Bronchial epithelial cell (primary cell): Measurements from ENCODE around the gene DCTN3. TPM values are rescaled to one million over a fixed set of nuclear protein-coding genes. Genes with fewer than 3 reads are reported as not detected.

Experiments
- DNase-seq: peaks from one replicate; pipeline ENCODE4 v3.0.0-alpha.2; 2010; ENCODE audit warnings: low read depth
- FAIRE-seq: peaks from 2 replicates; lab custom pipeline; 2011; peaks lifted over from hg19 to GRCh38; lab: Jason Lieb, UNC
- H3K27me3 ChIP-seq: 2 replicates; pipeline ENCODE4 v1.5.1; 2011; ENCODE audit warnings: low read length; ENCODE audit not compliant: control insufficient read depth, insufficient read depth
- H3K36me3 ChIP-seq: 2 replicates; pipeline ENCODE4 v1.5.1; 2011; ENCODE audit warnings: low read length; ENCODE audit not compliant: control insufficient read depth, insufficient read depth
- H3K4me3 ChIP-seq: 2 replicates; pipeline ENCODE4 v1.5.1; 2011; ENCODE audit warnings: mild to moderate bottlenecking, low read depth, low read length, control low read depth
- CTCF ChIP-seq: IDR thresholded peaks from 2 replicates; pipeline ENCODE4 v1.5.1; 2011; ENCODE audit warnings: mild to moderate bottlenecking, moderate library complexity, low read length, control low read depth, inconsistent platforms; ENCODE audit not compliant: insufficient read depth, severe bottlenecking
- total RNA-seq: library from RNA; depleted of rRNA; stranded (reverse); fragments of >200 nt; gene quantifications from 2 replicates; pipeline ENCODE4 v1.2.1, GENCODE V29; 2014

DCTN3 gene
- total RNA-seq, 1 donor from 2014 or later: 57.1 TPM

DNA sequence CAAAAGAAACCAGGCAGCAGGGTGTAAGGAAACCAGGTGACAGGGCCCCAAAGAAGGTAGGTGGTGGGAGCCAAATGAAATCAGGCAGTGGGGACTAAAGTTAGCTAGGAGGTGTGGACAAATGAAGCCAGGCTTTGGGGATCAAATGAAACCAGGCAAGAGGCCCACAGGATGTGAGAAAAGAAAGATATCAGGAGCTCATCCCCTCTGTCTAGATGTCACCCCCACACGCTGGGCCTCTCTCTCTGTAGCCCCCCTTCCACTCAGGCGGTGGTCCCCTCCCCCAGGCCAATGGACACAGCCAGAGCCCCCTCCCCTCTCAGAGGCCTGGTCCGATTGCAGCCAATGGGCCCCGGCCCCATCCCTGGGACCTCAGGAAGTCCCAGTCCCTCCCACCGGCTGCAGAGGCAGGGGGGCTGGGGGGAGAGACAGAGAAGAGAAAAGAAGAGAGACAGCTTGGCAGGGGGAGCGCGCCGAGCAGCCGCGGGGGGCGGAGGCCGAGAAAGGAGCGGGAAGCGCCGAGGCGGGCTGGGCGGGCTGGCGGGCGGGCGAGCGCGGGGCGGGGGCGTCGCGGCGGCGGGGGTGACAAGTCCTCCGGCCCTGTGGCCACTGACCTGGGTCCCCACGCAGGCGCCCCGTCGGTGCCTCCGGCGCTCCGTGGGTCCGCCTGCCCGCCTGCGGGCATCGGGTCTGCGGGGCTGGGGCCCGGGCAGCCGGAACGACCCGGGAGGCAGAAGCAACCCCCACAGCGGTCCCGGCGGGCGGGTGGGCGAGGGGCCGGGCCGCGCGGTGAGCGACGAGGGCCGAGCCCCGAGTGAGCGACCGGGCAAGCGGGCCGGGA, 42.7 kb downstream of the DCTN3 start:
- DNase-seq (no peak), FAIRE-seq (no peak)
- TF ChIP-seq CTCF: no peak
- Histone ChIP-seq H3K27me3 (peaks cover 46% of the 10 kb centered on the region), H3K36me3 (no peaks in the 10 kb centered on the region), H3K4me3 (no peak overlapping the region)

- DNase-seq (no peak), FAIRE-seq (no peak)
- H3K4me3 ChIP-seq: no peak overlapping the region
- no peaks in the 10 kb centered on the region for H3K36me3 ChIP-seq
- peaks cover 44% of the 10 kb centered on the region for H3K27me3 ChIP-seq
- TF ChIP-seq CTCF: no peak
Measured at GRCh38 chr9:34576597-34577399, 43.5 kb downstream of the DCTN3 start.

DNA sequence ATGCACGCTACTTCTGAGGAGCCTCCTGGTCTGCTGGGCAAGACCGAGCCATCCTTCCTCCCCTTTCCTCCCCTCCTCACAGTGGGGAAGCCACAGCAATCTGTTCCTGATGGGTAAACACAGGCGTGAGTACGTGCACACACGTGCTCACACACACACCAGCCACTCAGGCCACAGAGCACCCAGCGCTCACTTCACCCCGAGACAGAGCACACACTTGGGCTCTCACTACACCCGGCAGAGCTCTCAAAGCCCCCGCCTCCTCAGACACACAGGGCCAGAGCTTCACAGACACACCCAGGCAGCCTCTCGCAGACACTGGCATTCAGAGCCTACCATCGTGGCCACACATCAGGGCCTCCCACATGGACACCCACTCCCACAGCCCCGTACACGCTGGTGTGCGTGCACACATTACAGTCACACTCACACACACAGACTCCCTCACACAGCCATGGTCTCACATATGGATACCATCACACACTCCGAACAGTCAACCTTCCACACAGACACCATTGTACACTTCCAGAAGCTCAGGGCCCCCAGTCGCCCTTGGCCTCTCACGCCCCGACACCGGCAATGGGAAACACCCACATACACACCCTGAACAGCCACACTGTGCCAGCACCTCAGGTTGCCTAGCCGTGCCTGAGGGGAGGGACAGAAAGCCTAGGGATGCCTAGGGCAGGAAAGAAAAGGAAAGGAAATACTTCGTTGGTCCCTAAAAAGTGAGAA, 44.3 kb downstream of the DCTN3 start:
- FAIRE-seq: no peak
- peaks cover 42% of the 10 kb centered on the region for H3K27me3 ChIP-seq
- no peak overlapping the region for H3K4me3 ChIP-seq
- H3K36me3 ChIP-seq: no peaks in the 10 kb centered on the region
- no peak for TF ChIP-seq CTCF
- no peak for DNase-seq

GRCh38 chr9:34575241-34575640, 45.1 kb downstream of the DCTN3 start:
- no peak for DNase-seq
- Histone ChIP-seq H3K27me3 (peaks cover 39% of the 10 kb centered on the region), H3K4me3 (no peak overlapping the region), H3K36me3 (no peaks in the 10 kb centered on the region)
- no peak for FAIRE-seq
- no peak for TF ChIP-seq CTCF

GRCh38 chr9:34574571-34574970, 45.7 kb downstream of the DCTN3 start:
- DNase-seq: no peak
- Histone ChIP-seq H3K36me3 (no peaks in the 10 kb centered on the region), H3K4me3 (no peak overlapping the region), H3K27me3 (peaks cover 37% of the 10 kb centered on the region)
- no peak for FAIRE-seq
- TF ChIP-seq CTCF: no peak
